Natural killer cell treated with Interleukin-12 subunit alpha and Interleukin-12 subunit beta and Interleukin-15 and Interleukin-18, amount 100 ng/mL, for 72 hours (primary cell): Measurements from ENCODE around the gene COX5B. TPM values are rescaled to one million over a fixed set of nuclear protein-coding genes. Genes with fewer than 3 reads are reported as not detected.

Experiments
- ATAC-seq, 2 donors: fragments of 150-1000 bp; cut with Tn5 transposase in 1 of 2; sonication (Bioruptor Pico), chemical (Tn5 transposase) in 1 of 2; 2 replicates each; pipeline ENCODE4 v1.10.0; 2021
- DNase-seq: peaks from one replicate; pipeline ENCODE4 v3.0.0; 2022; ENCODE audit warnings: low spot score
- H3K27ac Mint-ChIP-seq, 2 donors: 1 replicate in 1 of 2; 2 replicates in 1 of 2; pipeline ENCODE4 v1.8.0; 2022; ENCODE audit warnings: mixed read lengths in 2 of 2, mild to moderate bottlenecking in 1 of 2, moderate library complexity in 1 of 2
- H3K27me3 Mint-ChIP-seq, 2 donors: 1 replicate in 1 of 2; 2 replicates in 1 of 2; pipeline ENCODE4 v1.8.0; 2022; ENCODE audit warnings: mixed read lengths in 2 of 2
- H3K36me3 Mint-ChIP-seq: one replicate; pipeline ENCODE4 v1.8.0; 2022; ENCODE audit warnings: mixed read lengths
- H3K4me1 Mint-ChIP-seq, 2 donors: 1 replicate in 1 of 2; 2 replicates in 1 of 2; pipeline ENCODE4 v1.8.0; 2022; ENCODE audit warnings: low read depth in 2 of 2, mixed read lengths in 2 of 2, mild to moderate bottlenecking in 1 of 2
- H3K4me3 Mint-ChIP-seq: one replicate; pipeline ENCODE4 v1.8.0; 2022; ENCODE audit warnings: mixed read lengths
- H3K9me3 Mint-ChIP-seq: 2 replicates; pipeline ENCODE4 v1.8.0; 2022; ENCODE audit warnings: mixed read lengths
- total RNA-seq, 2 donors: library from RNA; stranded (reverse); gene quantifications; one replicate each; pipeline ENCODE4 v1.2.3, GENCODE V29; 2022

COX5B gene
- total RNA-seq, 2 donors from 2014 or later, result 133 to 174 TPM

GRCh38 chr2:97659256-97660043 lies 13.6 kb downstream of the COX5B start:
- DNase-seq, result no peak
- no peak for ATAC-seq
- H3K4me3 Mint-ChIP-seq, result no peak overlapping the region
- peaks cover 31 to 32% of the 10 kb centered on the region in 2 donors for H3K4me1 Mint-ChIP-seq
- no peaks in the 10 kb centered on the region for H3K36me3 Mint-ChIP-seq
- H3K27ac Mint-ChIP-seq, result no peak overlapping the region
- H3K27me3 Mint-ChIP-seq, result no peaks in the 10 kb centered on the region
- H3K9me3 Mint-ChIP-seq, result no peaks in the 10 kb centered on the region

GRCh38 chr2:97660044-97660774 lies 14.3 kb downstream of the COX5B start:
- Mint-ChIP-seq H3K4me1 (peaks cover 24 to 29% of the 10 kb centered on the region in 2 donors), H3K27ac (no peak overlapping the region), H3K36me3 (no peaks in the 10 kb centered on the region)

GRCh38 chr2:97660775-97661389 lies 15.0 kb downstream of the COX5B start:
- Mint-ChIP-seq H3K9me3 (no peaks in the 10 kb centered on the region), H3K27ac (peak overlapping the region in 1 of 2 donors; percentile 96), H3K4me3 (no peak overlapping the region)

More at GRCh38 chr2:97660044-97660774, 14.3 kb downstream of the COX5B start:
- Mint-ChIP-seq H3K4me3 (no peak overlapping the region), H3K9me3 (no peaks in the 10 kb centered on the region), H3K27me3 (no peaks in the 10 kb centered on the region)
- ATAC-seq (no peak), DNase-seq (no peak)

GRCh38 chr2:97661927-97662326 lies 16.1 kb downstream of the COX5B start:
- no peaks in the 10 kb centered on the region for H3K36me3 Mint-ChIP-seq
- peaks cover 21 to 26% of the 10 kb centered on the region in 2 donors for H3K4me1 Mint-ChIP-seq
- H3K4me3 Mint-ChIP-seq, result peak overlapping the region; percentile 95
- H3K27me3 Mint-ChIP-seq, result no peaks in the 10 kb centered on the region
- DNase-seq (no peak), ATAC-seq (no peak)
- no peaks in the 10 kb centered on the region for H3K9me3 Mint-ChIP-seq
- H3K27ac Mint-ChIP-seq, result peak overlapping the region; percentile 96 to 97

More at GRCh38 chr2:97660775-97661389, 15.0 kb downstream of the COX5B start:
- ATAC-seq (no peak), DNase-seq (no peak)
- no peaks in the 10 kb centered on the region for H3K27me3 Mint-ChIP-seq
- H3K4me1 Mint-ChIP-seq, result peaks cover 21 to 26% of the 10 kb centered on the region in 2 donors
- no peaks in the 10 kb centered on the region for H3K36me3 Mint-ChIP-seq

- DNase-seq (no peak), ATAC-seq (no peak)
- Mint-ChIP-seq H3K27me3 (no peaks in the 10 kb centered on the region), H3K4me1 (peaks cover 21 to 26% of the 10 kb centered on the region in 2 donors), H3K9me3 (no peaks in the 10 kb centered on the region), H3K4me3 (peak overlapping the region; percentile 95), H3K36me3 (no peaks in the 10 kb centered on the region), H3K27ac (peak overlapping the region; percentile 96 to 97)
Measured at GRCh38 chr2:97662386-97662894, 16.6 kb downstream of the COX5B start.

GRCh38 chr2:97662895-97663625 lies 17.2 kb downstream of the COX5B start:
- H3K36me3 Mint-ChIP-seq, result no peaks in the 10 kb centered on the region
- H3K4me3 Mint-ChIP-seq, result peak overlapping the region; percentile 95
- peak; percentile 89 for DNase-seq

GRCh38 chr2:97663626-97663961 lies 17.7 kb downstream of the COX5B start:
- ATAC-seq, result no peak
- DNase-seq, result no peak
- no peaks in the 10 kb centered on the region for H3K9me3 Mint-ChIP-seq
- no peaks in the 10 kb centered on the region for H3K27me3 Mint-ChIP-seq
- H3K36me3 Mint-ChIP-seq, result no peaks in the 10 kb centered on the region
- peaks cover 21 to 26% of the 10 kb centered on the region in 2 donors for H3K4me1 Mint-ChIP-seq
- peak overlapping the region; percentile 95 for H3K4me3 Mint-ChIP-seq
- H3K27ac Mint-ChIP-seq, result peak overlapping the region; percentile 96 to 97

More at GRCh38 chr2:97662895-97663625, 17.2 kb downstream of the COX5B start:
- Mint-ChIP-seq H3K4me1 (peaks cover 21 to 26% of the 10 kb centered on the region in 2 donors), H3K9me3 (no peaks in the 10 kb centered on the region), H3K27me3 (no peaks in the 10 kb centered on the region), H3K27ac (peak overlapping the region; percentile 96 to 97)
- ATAC-seq, result peak; percentile 78 to 79

GRCh38 chr2:97663962-97664635 lies 18.2 kb downstream of the COX5B start, which contains the start of gene ACTR1B:
Gene ACTR1B, minus strand, starts transcription at chr2:97664044. Its CDS starts 154 bp downstream, at chr2:97663890.
- peak; percentile 99 for DNase-seq
- H3K36me3 Mint-ChIP-seq, result no peaks in the 10 kb centered on the region
- no peaks in the 10 kb centered on the region for H3K27me3 Mint-ChIP-seq
- peaks cover 21 to 26% of the 10 kb centered on the region in 2 donors for H3K4me1 Mint-ChIP-seq
- H3K4me3 Mint-ChIP-seq, result peak within 1 kb of the TSS; percentile 95
- H3K27ac Mint-ChIP-seq, result peak within 1 kb of the TSS; percentile 96 to 97
- no peaks in the 10 kb centered on the region for H3K9me3 Mint-ChIP-seq
- ATAC-seq, result peak; percentile 91 to 94

- Mint-ChIP-seq H3K36me3 (no peaks in the 10 kb centered on the region), H3K27me3 (no peaks in the 10 kb centered on the region), H3K27ac (peak overlapping the region; percentile 91 to 96), H3K9me3 (no peaks in the 10 kb centered on the region), H3K4me3 (peak overlapping the region; percentile 95), H3K4me1 (peaks cover 21 to 26% of the 10 kb centered on the region in 2 donors)
- no peak for DNase-seq
- ATAC-seq, result no peak
Measured at GRCh38 chr2:97664636-97664970, 18.7 kb downstream of the COX5B start.

GRCh38 chr2:97669448-97669847 lies 23.6 kb downstream of the COX5B start, which contains the start of gene C2orf92:
Gene C2orf92, plus strand, starts transcription at chr2:97669713. Its CDS starts 76 bp downstream, at chr2:97669789.
- no peak for ATAC-seq
- peaks cover 11 to 18% of the 10 kb centered on the region in 2 donors for H3K4me1 Mint-ChIP-seq
- H3K27me3 Mint-ChIP-seq, result no peaks in the 10 kb centered on the region
- no peaks in the 10 kb centered on the region for H3K36me3 Mint-ChIP-seq
- DNase-seq, result no peak
- H3K4me3 Mint-ChIP-seq, result no peak within 1 kb of the TSS
- H3K27ac Mint-ChIP-seq, result no peak within 1 kb of the TSS
- no peaks in the 10 kb centered on the region for H3K9me3 Mint-ChIP-seq

- no peaks in the 10 kb centered on the region for H3K36me3 Mint-ChIP-seq
- no peaks in the 10 kb centered on the region for H3K9me3 Mint-ChIP-seq
- peaks cover 11 to 14% of the 10 kb centered on the region in 2 donors for H3K4me1 Mint-ChIP-seq
- DNase-seq, result no peak
- no peak overlapping the region for H3K27ac Mint-ChIP-seq
- H3K27me3 Mint-ChIP-seq, result peaks cover 0 to 2% of the 10 kb centered on the region in 2 donors
- no peak overlapping the region for H3K4me3 Mint-ChIP-seq
- ATAC-seq, result no peak
Measured at GRCh38 chr2:97670471-97670870, 24.6 kb downstream of the COX5B start.

GRCh38 chr2:97671526-97671925 lies 25.7 kb downstream of the COX5B start:
- no peak overlapping the region for H3K4me3 Mint-ChIP-seq
- no peak for DNase-seq
- peaks cover 0 to 2% of the 10 kb centered on the region in 2 donors for H3K27me3 Mint-ChIP-seq
- no peak overlapping the region for H3K27ac Mint-ChIP-seq
- ATAC-seq, result no peak
- H3K4me1 Mint-ChIP-seq, result peaks cover 11 to 14% of the 10 kb centered on the region in 2 donors
- no peaks in the 10 kb centered on the region for H3K36me3 Mint-ChIP-seq
- no peaks in the 10 kb centered on the region for H3K9me3 Mint-ChIP-seq
